Neural progenitor cell (in vitro differentiated cells): Measurements from ENCODE around the gene TRAF2. TPM values are rescaled to one million over a fixed set of nuclear protein-coding genes. Genes with fewer than 3 reads are reported as not detected.

Experiments used
- DNase-seq: peaks from one replicate; pipeline ENCODE4 v3.0.0-alpha.2; 2016; ENCODE audit warnings: low spot score
- H2AFZ ChIP-seq: fragments of 200-600 bp; sonication (generic); replicated peaks from 2 replicates; pipeline ENCODE4 v1.6.1; 2016; ENCODE audit warnings: antibody characterized with exemption
- H3F3A ChIP-seq: fragments of 200-600 bp; sonication (generic); 2 replicates; pipeline ENCODE4 v1.6.1; 2016; ENCODE audit warnings: antibody characterized with exemption, low read depth
- H3K27ac ChIP-seq: fragments of 200-600 bp; sonication (generic); 2 replicates; pipeline ENCODE4 v1.5.1; 2016; ENCODE audit warnings: mild to moderate bottlenecking
- H3K27me3 ChIP-seq: fragments of 200-600 bp; sonication (generic); 2 replicates; pipeline ENCODE4 v1.6.1; 2016; ENCODE audit warnings: mild to moderate bottlenecking, moderate library complexity
- H3K36me3 ChIP-seq: fragments of 200-600 bp; sonication (generic); 2 replicates; pipeline ENCODE4 v1.5.1; 2016
- H3K4me1 ChIP-seq: fragments of 200-600 bp; sonication (generic); 2 replicates; pipeline ENCODE4 v1.6.1; 2016; ENCODE audit warnings: mixed run types
- H3K4me2 ChIP-seq: fragments of 200-600 bp; sonication (generic); 2 replicates; pipeline ENCODE4 v1.6.1; 2016
- H3K4me3 ChIP-seq: fragments of 200-600 bp; sonication (generic); 2 replicates; pipeline ENCODE4 v1.5.1; 2016
- H3K79me2 ChIP-seq: fragments of 200-600 bp; sonication (generic); 2 replicates; pipeline ENCODE4 v1.6.1; 2016; ENCODE audit warnings: low read depth
- H3K9ac ChIP-seq: fragments of 200-600 bp; sonication (generic); 2 replicates; pipeline ENCODE4 v1.6.1; 2016
- H3K9me3 ChIP-seq: fragments of 200-600 bp; sonication (generic); 2 replicates; pipeline ENCODE4 v1.5.1; 2016; ENCODE audit warnings: low read depth
- H4K20me1 ChIP-seq: fragments of 200-600 bp; sonication (generic); 2 replicates; pipeline ENCODE4 v1.6.1; 2016; ENCODE audit warnings: low read depth
- H3K27ac Mint-ChIP-seq: 3 replicates; pipeline ENCODE4 v1.8.0; 2021; ENCODE audit warnings: mixed read lengths
- H3K27me3 Mint-ChIP-seq: 2 replicates; pipeline ENCODE4 v1.8.0; 2022; ENCODE audit warnings: low read depth, mild to moderate bottlenecking, inconsistent platforms, moderate library complexity, mixed read lengths; ENCODE audit not compliant: insufficient read depth
- H3K36me3 Mint-ChIP-seq: 3 replicates; pipeline ENCODE4 v1.8.0; 2021; ENCODE audit warnings: mixed read lengths
- H3K4me1 Mint-ChIP-seq: 3 replicates; pipeline ENCODE4 v1.8.0; 2021; ENCODE audit warnings: mixed read lengths
- H3K4me3 Mint-ChIP-seq: 3 replicates; pipeline ENCODE4 v1.8.0; 2021; ENCODE audit warnings: mild to moderate bottlenecking, moderate library complexity, mixed read lengths
- H3K9me3 Mint-ChIP-seq: 3 replicates; pipeline ENCODE4 v1.8.0; 2020; ENCODE audit warnings: mixed read lengths
- EZH2 ChIP-seq: fragments of 200-600 bp; sonication (generic); IDR thresholded peaks from 2 replicates; pipeline ENCODE4 v1.6.1; 2017; ENCODE audit warnings: antibody characterized with exemption, mild to moderate bottlenecking, moderate library complexity
- EZH2phosphoT487 ChIP-seq: fragments of 200-600 bp; sonication (generic); IDR thresholded peaks from 2 replicates; pipeline ENCODE4 v1.6.1; 2017; ENCODE audit warnings: antibody characterized with exemption
- total RNA-seq: library from RNA; depleted of rRNA; stranded (reverse); fragments of >200 nt; gene quantifications from 2 replicates; pipeline ENCODE4 v1.2.3, GENCODE V29; 2015; ENCODE audit warnings: low replicate concordance
- TF ChIP-seq, protein P1 (sequence below): fragments of 200-600 bp; sonication (generic); IDR thresholded peaks from 2 replicates; pipeline ENCODE4 v1.5.1; 2017; ENCODE audit warnings: antibody characterized with exemption, mild to moderate bottlenecking

The TRAF2 gene
- total RNA-seq, 1 donor from 2014 or later = 16.1 TPM

DNA sequence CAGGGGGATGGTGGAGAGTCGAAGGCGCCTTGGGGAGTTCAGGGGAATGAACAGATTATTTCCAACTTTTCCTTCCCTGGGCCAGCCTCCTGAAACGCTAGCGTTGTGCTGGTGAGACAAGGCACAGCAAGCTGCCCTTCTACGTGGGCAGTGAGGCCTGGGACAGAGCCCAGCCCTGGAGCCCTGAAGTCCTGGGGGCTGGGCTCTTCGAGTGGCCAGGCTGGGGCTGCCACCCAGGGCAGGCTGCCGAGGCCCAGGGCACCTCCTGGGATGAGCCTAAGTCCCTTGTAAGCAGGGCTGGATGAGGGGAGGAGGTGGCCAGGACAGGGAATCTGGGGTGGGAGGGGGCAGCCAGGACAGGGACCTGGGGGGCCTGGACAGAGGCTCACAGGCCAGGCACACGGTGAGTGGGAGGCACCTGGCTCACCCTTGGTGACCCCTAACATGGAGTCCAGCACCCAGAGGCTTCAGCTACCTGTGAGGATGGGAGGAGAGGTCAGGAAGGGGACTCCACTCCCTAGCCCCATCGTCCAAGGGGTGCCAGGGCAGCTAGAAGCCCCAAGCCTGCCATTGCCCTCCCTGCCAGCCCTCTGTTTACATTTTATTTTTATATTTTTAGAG is 64.5 kb downstream of the TRAF2 start:
- no peaks in the 10 kb centered on the region for H3K9me3 Mint-ChIP-seq

DNA sequence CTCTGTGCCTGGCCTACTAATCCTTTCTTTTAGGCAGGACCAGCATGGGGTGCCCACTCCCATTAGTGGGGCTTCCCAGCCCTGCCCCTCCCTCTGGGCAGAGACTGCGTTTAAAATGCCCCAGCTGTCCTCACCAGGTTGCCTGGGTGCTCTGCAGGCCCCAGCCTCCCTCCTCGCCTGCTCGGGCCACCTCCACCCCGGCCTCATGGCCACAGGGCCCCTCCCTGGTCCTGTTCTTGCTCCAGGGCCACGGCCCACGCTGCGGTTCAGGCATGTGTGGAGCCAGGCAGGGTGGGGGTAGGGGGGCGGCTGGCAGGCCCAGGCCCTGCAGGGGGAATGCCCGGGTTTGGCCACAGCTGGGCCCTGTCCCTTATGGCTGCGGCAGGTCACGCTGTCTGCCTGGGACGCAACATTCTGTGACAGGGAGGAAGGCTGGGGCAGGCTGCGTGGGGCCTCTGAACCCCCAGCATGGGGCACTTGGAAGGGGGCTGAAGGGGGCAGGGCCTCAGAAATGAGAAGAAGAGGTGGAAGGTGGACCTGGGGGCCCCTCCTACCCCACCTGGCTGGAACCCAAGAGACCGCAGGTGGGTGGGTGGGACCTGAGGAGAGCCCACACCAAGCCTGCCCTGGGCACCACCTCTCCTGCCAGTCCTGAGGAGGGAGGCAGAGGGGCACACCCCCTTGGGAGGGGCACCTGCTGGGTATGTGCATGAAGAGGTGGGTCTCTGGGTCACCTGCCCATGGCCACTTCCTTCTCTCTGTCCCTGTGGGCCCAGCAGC is 65.4 kb downstream of the TRAF2 start, which contains the start of gene LCN12:
LCN12 (plus strand) TSS at position 733 of the 780 bp plus-strand sequence. CDS start 55 bp downstream, outside the sequence.
- H3K4me3 Mint-ChIP-seq = peak within 1 kb of the TSS; percentile 77
- H3K9ac ChIP-seq = no peak within 1 kb of the TSS
- peaks cover 3% of the 10 kb centered on the region for H3K36me3 Mint-ChIP-seq
- H3K27me3 Mint-ChIP-seq = peaks cover 5% of the 10 kb centered on the region
- no peaks in the 10 kb centered on the region for H3K79me2 ChIP-seq
- H2AFZ ChIP-seq = no peak within 1 kb of the TSS
- no peaks in the 10 kb centered on the region for H3K9me3 Mint-ChIP-seq
- no peaks in the 10 kb centered on the region for H3K36me3 ChIP-seq
- H3K27ac ChIP-seq = no peak within 1 kb of the TSS
- H3K27ac Mint-ChIP-seq = no peak within 1 kb of the TSS
- no peaks in the 10 kb centered on the region for H4K20me1 ChIP-seq
- H3K4me1 Mint-ChIP-seq = peaks cover 6% of the 10 kb centered on the region
- peak within 1 kb of the TSS; percentile 10 for H3K4me2 ChIP-seq
- DNase-seq = no peak
- peaks cover 21% of the 10 kb centered on the region for H3K4me1 ChIP-seq
- peaks cover 18% of the 10 kb centered on the region for H3F3A ChIP-seq
- no peaks in the 10 kb centered on the region for H3K27me3 ChIP-seq
- H3K9me3 ChIP-seq = no peaks in the 10 kb centered on the region
- H3K4me3 ChIP-seq = no peak within 1 kb of the TSS
- TF ChIP-seq EZH2 = no peak
- TF ChIP-seq, protein P1, sequence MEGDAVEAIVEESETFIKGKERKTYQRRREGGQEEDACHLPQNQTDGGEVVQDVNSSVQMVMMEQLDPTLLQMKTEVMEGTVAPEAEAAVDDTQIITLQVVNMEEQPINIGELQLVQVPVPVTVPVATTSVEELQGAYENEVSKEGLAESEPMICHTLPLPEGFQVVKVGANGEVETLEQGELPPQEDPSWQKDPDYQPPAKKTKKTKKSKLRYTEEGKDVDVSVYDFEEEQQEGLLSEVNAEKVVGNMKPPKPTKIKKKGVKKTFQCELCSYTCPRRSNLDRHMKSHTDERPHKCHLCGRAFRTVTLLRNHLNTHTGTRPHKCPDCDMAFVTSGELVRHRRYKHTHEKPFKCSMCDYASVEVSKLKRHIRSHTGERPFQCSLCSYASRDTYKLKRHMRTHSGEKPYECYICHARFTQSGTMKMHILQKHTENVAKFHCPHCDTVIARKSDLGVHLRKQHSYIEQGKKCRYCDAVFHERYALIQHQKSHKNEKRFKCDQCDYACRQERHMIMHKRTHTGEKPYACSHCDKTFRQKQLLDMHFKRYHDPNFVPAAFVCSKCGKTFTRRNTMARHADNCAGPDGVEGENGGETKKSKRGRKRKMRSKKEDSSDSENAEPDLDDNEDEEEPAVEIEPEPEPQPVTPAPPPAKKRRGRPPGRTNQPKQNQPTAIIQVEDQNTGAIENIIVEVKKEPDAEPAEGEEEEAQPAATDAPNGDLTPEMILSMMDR = no peak
- TF ChIP-seq EZH2phosphoT487 = no peak

More for the DNA sequence above, 64.5 kb downstream of the TRAF2 start:
- no peaks in the 10 kb centered on the region for H3K9me3 ChIP-seq
- H3K9ac ChIP-seq = peak overlapping the region; percentile 29
- no peaks in the 10 kb centered on the region for H3K79me2 ChIP-seq
- H3K27ac ChIP-seq = peak overlapping the region; percentile 57
- no peaks in the 10 kb centered on the region for H3K36me3 ChIP-seq
- peak overlapping the region; percentile 53 for H3K4me3 ChIP-seq
- H2AFZ ChIP-seq = peak overlapping the region; percentile 46
- no peaks in the 10 kb centered on the region for H4K20me1 ChIP-seq
- no peaks in the 10 kb centered on the region for H3K36me3 Mint-ChIP-seq
- H3K27me3 Mint-ChIP-seq = no peaks in the 10 kb centered on the region
- peaks cover 6% of the 10 kb centered on the region for H3K4me1 Mint-ChIP-seq
- peak overlapping the region; percentile 83 for H3K4me3 Mint-ChIP-seq
- no peaks in the 10 kb centered on the region for H3K27me3 ChIP-seq
- H3K4me2 ChIP-seq = peak overlapping the region; percentile 81
- peak overlapping the region; percentile 89 for H3K27ac Mint-ChIP-seq
- peaks cover 18% of the 10 kb centered on the region for H3F3A ChIP-seq
- DNase-seq = no peak
- H3K4me1 ChIP-seq = peaks cover 21% of the 10 kb centered on the region
- no peak for TF ChIP-seq EZH2
- TF ChIP-seq EZH2phosphoT487 = no peak
- TF ChIP-seq, protein P1 = no peak

DNA sequence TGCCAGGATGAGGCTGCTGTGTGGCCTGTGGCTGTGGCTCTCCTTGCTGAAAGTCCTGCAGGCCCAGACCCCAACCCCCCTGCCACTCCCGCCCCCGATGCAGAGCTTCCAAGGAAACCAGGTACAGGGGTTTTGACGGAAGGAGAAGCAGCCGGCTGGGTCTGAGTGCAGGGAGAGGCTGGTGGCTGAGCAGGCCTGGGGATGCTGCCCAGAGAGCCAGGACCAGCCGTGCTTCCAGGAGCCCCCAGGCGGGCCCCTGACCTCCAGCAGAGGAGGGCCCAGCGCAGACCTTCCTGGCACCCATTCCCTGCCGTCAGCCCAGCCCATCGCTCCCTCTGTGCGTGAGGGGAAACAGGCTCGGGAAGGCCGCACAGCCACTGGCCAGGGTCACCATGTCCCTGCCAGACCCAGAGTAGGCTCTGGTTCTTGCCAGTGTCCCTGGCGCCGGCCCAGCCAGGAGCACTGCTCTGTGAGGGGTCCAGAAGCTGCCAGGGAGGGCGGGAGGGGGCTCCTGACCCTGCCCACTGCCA is 66.1 kb downstream of the TRAF2 start:
- Histone ChIP-seq H3K4me1 (peaks cover 21% of the 10 kb centered on the region), H2AFZ (no peak overlapping the region), H3K27ac (no peak overlapping the region), H3K4me2 (no peak overlapping the region), H3K27me3 (no peaks in the 10 kb centered on the region), H3K36me3 (no peaks in the 10 kb centered on the region), H3K9ac (no peak overlapping the region), H3K9me3 (no peaks in the 10 kb centered on the region), H3K79me2 (no peaks in the 10 kb centered on the region), H3K4me3 (no peak overlapping the region), H4K20me1 (no peaks in the 10 kb centered on the region), H3F3A (peaks cover 16% of the 10 kb centered on the region)
- TF ChIP-seq EZH2phosphoT487 (no peak), EZH2 (no peak)
- TF ChIP-seq, protein P1 = no peak
- Mint-ChIP-seq H3K36me3 (peaks cover 3% of the 10 kb centered on the region), H3K4me3 (no peak overlapping the region), H3K27ac (no peak overlapping the region), H3K4me1 (peaks cover 6% of the 10 kb centered on the region), H3K9me3 (no peaks in the 10 kb centered on the region), H3K27me3 (peaks cover 6% of the 10 kb centered on the region)
- no peak for DNase-seq
